Stimulated activated CD8-positive, alpha-beta memory T cell treated with anti-CD3 and anti-CD28 coated beads, Interleukin-2, amount 100 ng/mL, for 48 hours (primary cell): ENCODE measurements around the gene RNASEH1.

Experiments
- DNase-seq, 2 donors: peaks; one replicate each; pipeline ENCODE4 v3.0.0-alpha.2; 2020; ENCODE audit warnings: low read depth in 2 of 2

RNASEH1 gene

GRCh38 chr2:3558205-3559014 lies at the start of gene RNASEH1:
RNASEH1 (minus strand) TSS chr2:3558333; CDS start chr2:3558260, 73 bp downstream.
- peak; percentile 98 to 99 for DNase-seq

GRCh38 chr2:3606370-3607201 lies 48.5 kb upstream of the RNASEH1 start:
- no peak for DNase-seq

- DNase-seq = no peak
Measured at GRCh38 chr2:3606028-3606369, 47.9 kb upstream of the RNASEH1 start.

- no peak for DNase-seq
Measured at GRCh38 chr2:3604991-3605961, 47.1 kb upstream of the RNASEH1 start.

GRCh38 chr2:3604207-3604877 lies 46.2 kb upstream of the RNASEH1 start:
- no peak for DNase-seq

- no peak for DNase-seq
Measured at GRCh38 chr2:3603536-3604206, 45.5 kb upstream of the RNASEH1 start.

- no peak for DNase-seq
Measured at GRCh38 chr2:3602553-3603339, 44.6 kb upstream of the RNASEH1 start.

- no peak for DNase-seq
Measured at GRCh38 chr2:3601561-3602271, 43.6 kb upstream of the RNASEH1 start.

GRCh38 chr2:3600256-3600855 lies 42.2 kb upstream of the RNASEH1 start:
- no peak for DNase-seq

GRCh38 chr2:3598912-3599854 lies 41.0 kb upstream of the RNASEH1 start:
- DNase-seq = no peak

GRCh38 chr2:3598197-3598910 lies 40.2 kb upstream of the RNASEH1 start:
- DNase-seq = no peak

- no peak for DNase-seq
Measured at GRCh38 chr2:3597567-3597966, 39.4 kb upstream of the RNASEH1 start.

- DNase-seq = no peak
Measured at GRCh38 chr2:3596901-3597417, 38.8 kb upstream of the RNASEH1 start.

- peak in 1 of 2 donors; percentile 37 for DNase-seq
Measured at GRCh38 chr2:3595985-3596384, 37.9 kb upstream of the RNASEH1 start.

GRCh38 chr2:3595404-3595803 lies 37.3 kb upstream of the RNASEH1 start:
- no peak for DNase-seq

- no peak for DNase-seq
Measured at GRCh38 chr2:3594493-3595281, 36.6 kb upstream of the RNASEH1 start, which contains the start of gene COLEC11. COLEC11 (plus strand) TSS chr2:3595112; CDS start chr2:3604341, 9,229 bp downstream.
